Activated B cell treated with CpG ODN at 0.5 μM for 24 hours (primary cell): ENCODE data around the gene ZNF530. TPM values are rescaled to one million over a fixed set of nuclear protein-coding genes. Genes with fewer than 3 reads are reported as not detected.
A peak's percentile ranks its signal among the peaks of the same experiment; 100 is the strongest.

Source experiments
- ATAC-seq: fragments of 200-7000 bp; cut with Tn5 transposase; one replicate; pipeline ENCODE4 v1.10.0; 2021; ENCODE audit warnings: low read depth, mild to moderate bottlenecking, moderate library complexity
- CTCF ChIA-PET: fragments of 350-600 bp; sonication (Branson Sonifier 250); formaldehyde crosslinking; loops from one replicate; lab custom pipeline; 2021; ENCODE audit warnings: antibody characterized with exemption; lab: Charles Lee
- POLR2A ChIA-PET: fragments of 350-600 bp; sonication (Branson Sonifier 250); formaldehyde crosslinking; loops from one replicate; lab custom pipeline; 2021; ENCODE audit warnings: antibody characterized with exemption; lab: Charles Lee
- DNase-seq: peaks from one replicate; pipeline ENCODE4 v3.0.0; 2022
- H3K27ac Mint-ChIP-seq: one replicate; pipeline ENCODE4 v1.8.0; 2020; ENCODE audit warnings: mixed read lengths
- H3K27me3 Mint-ChIP-seq: one replicate; pipeline ENCODE4 v1.8.0; 2021; ENCODE audit warnings: mixed read lengths
- H3K36me3 Mint-ChIP-seq: one replicate; pipeline ENCODE4 v1.8.0; 2021; ENCODE audit warnings: low read depth, mixed read lengths
- H3K4me1 Mint-ChIP-seq: one replicate; pipeline ENCODE4 v1.8.0; 2021; ENCODE audit warnings: mixed read lengths
- H3K4me3 Mint-ChIP-seq: one replicate; pipeline ENCODE4 v1.8.0; 2020; ENCODE audit warnings: mild to moderate bottlenecking, mixed read lengths
- H3K9me3 Mint-ChIP-seq: one replicate; pipeline ENCODE4 v1.8.0; 2020; ENCODE audit warnings: mixed read lengths
- CTCF ChIP-seq: fragments of 200-600 bp; IDR thresholded peaks from one replicate; pipeline ENCODE4 v1.8.0; 2022; ENCODE audit warnings: antibody characterized with exemption, mild to moderate bottlenecking
- intact Hi-C: fragments of 100-400 bp; cut with micrococcal nuclease; formaldehyde crosslinking; loops from one replicate; pipeline ENCODE4 v1.15.1; 2024
- total RNA-seq: library from RNA; stranded (reverse); gene quantifications from 2 replicates; pipeline ENCODE4 v1.2.3, GENCODE V29; 2022

Gene ZNF530
- total RNA-seq, 1 donor from 2014 or later = 7.9 TPM

DNA sequence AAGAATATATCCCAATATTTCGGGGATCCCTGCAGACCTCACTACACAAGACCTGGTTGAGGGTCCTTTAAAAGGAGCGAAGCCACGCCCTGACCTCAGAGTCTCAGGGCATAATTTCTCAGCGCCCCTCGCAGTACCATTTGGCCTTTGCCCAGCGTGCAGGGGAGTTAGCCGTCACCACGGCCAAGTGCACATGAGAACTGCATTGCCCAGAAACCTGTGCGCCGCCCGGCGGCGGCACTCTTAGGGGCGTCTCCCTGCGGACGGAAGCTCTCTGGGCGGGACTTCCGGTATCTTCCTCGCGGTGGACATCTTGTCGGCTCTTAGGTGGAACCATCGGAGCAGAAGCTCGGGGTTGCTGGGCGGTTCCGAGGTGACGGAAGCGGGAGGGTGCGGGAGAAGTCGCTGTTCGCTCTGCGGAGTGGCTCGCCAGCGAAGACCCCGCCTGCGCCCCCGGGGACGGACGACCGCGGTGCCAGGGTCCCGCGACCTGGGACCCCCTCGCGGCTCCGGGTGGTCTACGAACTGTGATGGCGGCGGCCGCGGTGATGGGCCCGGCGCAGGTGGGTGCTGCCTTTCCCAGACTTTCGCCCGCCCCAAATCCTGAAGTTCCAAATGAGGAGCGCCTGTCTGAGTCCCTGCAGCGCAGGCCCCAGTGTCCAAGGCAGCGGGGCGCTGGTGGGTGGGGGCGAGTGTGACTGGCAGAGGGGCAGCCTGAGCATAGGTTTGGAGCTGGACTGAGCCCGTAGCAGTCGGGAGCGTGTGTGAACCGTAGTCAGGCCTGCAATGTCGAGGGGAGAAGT lies 14.5 kb downstream of the ZNF530 start, which contains the start of gene ZNF134:
Gene ZNF134 (plus strand): TSS at position 302 of the 803 bp plus-strand sequence. CDS start 5,227 bp downstream, outside the sequence.
- ATAC-seq (peak; percentile 99), DNase-seq (peak; percentile 82)
- H3K4me3 Mint-ChIP-seq = peak within 1 kb of the TSS; percentile 93
- CTCF ChIA-PET = no interaction called here
- H3K27me3 Mint-ChIP-seq = no peaks in the 10 kb centered on the region
- peaks cover 39% of the 10 kb centered on the region for H3K4me1 Mint-ChIP-seq
- no peak for TF ChIP-seq CTCF
- H3K36me3 Mint-ChIP-seq = peaks cover 50% of the 10 kb centered on the region
- H3K27ac Mint-ChIP-seq = peak within 1 kb of the TSS; percentile 78
- POLR2A ChIA-PET = interaction anchor here (0.5 to 2.0 kb wide), 15 partner anchors 9 to 910 kb away, joined by 3 to 20 read pairs (median 4); partner anchors contain the start of genes ZIK1, ZNF154, ZNF211 and ZNF416
- intact Hi-C loops = loop anchor here (1.0 kb wide), 6 partner anchors 15 to 321 kb away; partner anchors contain the start of genes ZIK1, ZNF211, ZNF416 and ZNF418
- H3K9me3 Mint-ChIP-seq = peaks cover 36% of the 10 kb centered on the region

- Mint-ChIP-seq H3K9me3 (peaks cover 48% of the 10 kb centered on the region), H3K4me1 (peaks cover 39% of the 10 kb centered on the region)
Observed at GRCh38 chr19:57615346-57615745, 15.7 kb downstream of the ZNF530 start.

DNA sequence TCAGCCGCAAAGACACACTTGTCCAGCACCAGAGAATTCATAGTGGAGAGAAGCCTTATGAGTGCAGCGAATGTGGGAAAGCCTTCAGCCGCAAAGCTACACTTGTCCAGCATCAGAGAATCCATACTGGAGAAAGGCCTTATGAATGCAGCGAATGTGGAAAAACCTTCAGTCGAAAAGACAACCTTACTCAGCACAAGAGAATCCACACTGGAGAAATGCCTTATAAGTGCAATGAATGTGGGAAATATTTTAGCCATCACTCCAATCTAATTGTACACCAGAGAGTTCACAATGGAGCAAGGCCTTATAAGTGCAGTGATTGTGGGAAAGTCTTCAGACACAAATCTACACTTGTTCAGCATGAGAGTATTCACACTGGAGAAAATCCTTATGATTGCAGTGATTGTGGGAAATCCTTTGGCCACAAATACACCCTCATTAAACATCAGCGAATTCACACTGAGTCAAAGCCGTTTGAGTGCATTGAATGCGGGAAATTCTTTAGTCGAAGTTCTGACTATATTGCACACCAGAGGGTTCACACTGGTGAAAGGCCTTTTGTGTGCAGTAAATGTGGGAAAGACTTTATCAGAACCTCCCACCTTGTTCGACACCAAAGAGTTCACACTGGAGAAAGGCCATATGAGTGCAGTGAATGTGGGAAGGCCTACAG lies 21.1 kb downstream of the ZNF530 start:
- intact Hi-C loops = no loop called here
- POLR2A ChIA-PET = no interaction called here
- peaks cover 93% of the 10 kb centered on the region for H3K36me3 Mint-ChIP-seq
- no peak overlapping the region for H3K4me3 Mint-ChIP-seq
- no peak for DNase-seq
- CTCF ChIA-PET = no interaction called here
- TF ChIP-seq CTCF = no peak
- no peak for ATAC-seq
- H3K27ac Mint-ChIP-seq = no peak overlapping the region
- peaks cover 56% of the 10 kb centered on the region for H3K9me3 Mint-ChIP-seq
- peaks cover 23% of the 10 kb centered on the region for H3K4me1 Mint-ChIP-seq
- no peaks in the 10 kb centered on the region for H3K27me3 Mint-ChIP-seq

More at GRCh38 chr19:57615346-57615745, 15.7 kb downstream of the ZNF530 start:
- DNase-seq = no peak
- Mint-ChIP-seq H3K27me3 (no peaks in the 10 kb centered on the region), H3K27ac (peak overlapping the region; percentile 66), H3K4me3 (peak overlapping the region; percentile 93), H3K36me3 (peaks cover 62% of the 10 kb centered on the region)
- ATAC-seq = no peak
- ChIA-PET CTCF (no interaction called here), POLR2A (interaction anchor here (0.6 to 2.0 kb wide), 2 partner anchors 18 to 566 kb away, joined by 4 to 20 read pairs; partner anchors contain the start of gene ZNF211)
- TF ChIP-seq CTCF = no peak
- intact Hi-C loops = no loop called here

DNA sequence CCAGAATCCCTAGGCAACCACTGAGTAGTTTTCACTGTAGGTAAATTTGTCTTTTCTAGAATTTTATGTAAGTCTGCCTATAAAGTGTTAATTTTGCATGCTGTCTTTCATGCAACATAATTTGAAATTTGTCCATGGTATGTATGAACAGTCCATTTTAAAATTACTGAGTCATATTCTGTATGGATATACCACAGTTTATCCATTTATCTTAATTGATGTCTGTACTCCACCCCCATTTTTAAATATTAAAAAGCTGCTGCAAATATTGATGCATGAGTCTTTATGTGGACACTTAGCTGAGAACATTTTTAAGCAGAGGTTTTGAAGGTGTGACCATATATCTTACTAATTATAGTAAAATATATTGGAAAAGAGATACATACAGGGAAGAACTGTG lies 23.4 kb downstream of the ZNF530 start:
- H3K4me3 Mint-ChIP-seq = no peak overlapping the region
- H3K9me3 Mint-ChIP-seq = peaks cover 44% of the 10 kb centered on the region
- no peak for ATAC-seq

More for the DNA sequence above, 23.4 kb downstream of the ZNF530 start:
- no peak overlapping the region for H3K27ac Mint-ChIP-seq
- POLR2A ChIA-PET = interaction anchor here (1.3 kb wide), 1 partner anchor 10 kb away, joined by 3 read pairs; the partner anchor contains the start of gene ZNF211
- intact Hi-C loops = no loop called here
- CTCF ChIA-PET = no interaction called here
- peaks cover 70% of the 10 kb centered on the region for H3K36me3 Mint-ChIP-seq
- no peaks in the 10 kb centered on the region for H3K27me3 Mint-ChIP-seq
- peaks cover 8% of the 10 kb centered on the region for H3K4me1 Mint-ChIP-seq
- no peak for TF ChIP-seq CTCF
- DNase-seq = no peak
